Metanephros (tissue), 1 donor: ENCODE data around the gene OGA. TPM values are rescaled to one million over a fixed set of nuclear protein-coding genes. Genes with fewer than 3 reads are reported as not detected.

Source experiments
- total RNA-seq: library from RNA; depleted of rRNA; stranded (reverse); fragments of >200 nt; gene quantifications from one replicate; pipeline ENCODE4 v1.2.3, GENCODE V29; 2014

Gene OGA
- total RNA-seq: 169 TPM

GRCh38 chr10:101818119-101818871 is at the start of gene OGA:
Gene OGA, minus strand, starts transcription at chr10:101818444. Its CDS starts 422 bp downstream, at chr10:101818022.

GRCh38 chr10:101843032-101844021 is 25.1 kb upstream of the OGA start, which contains the start of gene KCNIP2:
Gene KCNIP2, minus strand, starts transcription at chr10:101843800. Its CDS starts 232 bp downstream, at chr10:101843568.

GRCh38 chr10:101782811-101783735 is 35.2 kb downstream of the OGA start, which contains the start of gene NPM3:
Gene NPM3, minus strand, starts transcription at chr10:101783446. Its CDS starts 56 bp downstream, at chr10:101783390.

GRCh38 chr10:101775273-101776160 is 42.7 kb downstream of the OGA start, which contains the start of gene FGF8:
Gene FGF8, minus strand, starts transcription at chr10:101776114. Its CDS starts 214 bp downstream, at chr10:101775900.

Other genes with a start within 250 kb of the OGA start
- 25.9 TPM for gene POLL, start 230.2 kb downstream of the OGA start, total RNA-seq
- 22.4 TPM for gene DPCD, start 230.1 kb downstream of the OGA start, total RNA-seq
- gene FBXW4, start 123.3 kb downstream of the OGA start, total RNA-seq: 71.4 TPM
- 5.8 TPM for gene FGF8, start 42.3 kb downstream of the OGA start, total RNA-seq
- gene NPM3, start 35.0 kb downstream of the OGA start, total RNA-seq: 47.1 TPM
- 5.1 TPM for gene KCNIP2, start 25.4 kb upstream of the OGA start, total RNA-seq
- 16.5 TPM for gene ARMH3, start 237.7 kb upstream of the OGA start, total RNA-seq
- 21.0 TPM for gene HPS6, start 246.9 kb upstream of the OGA start, total RNA-seq